ENCODE results near the gene PLA2G1B. TPM values are rescaled to one million over a fixed set of nuclear protein-coding genes. Genes with fewer than 3 reads are reported as not detected.
A peak's percentile ranks its signal among the peaks of the same experiment; 100 is the strongest.

Gene PLA2G1B
- total RNA-seq (2014; rRNA removed; shearing (Covaris generic)): not detected in 2 replicates

DNA sequence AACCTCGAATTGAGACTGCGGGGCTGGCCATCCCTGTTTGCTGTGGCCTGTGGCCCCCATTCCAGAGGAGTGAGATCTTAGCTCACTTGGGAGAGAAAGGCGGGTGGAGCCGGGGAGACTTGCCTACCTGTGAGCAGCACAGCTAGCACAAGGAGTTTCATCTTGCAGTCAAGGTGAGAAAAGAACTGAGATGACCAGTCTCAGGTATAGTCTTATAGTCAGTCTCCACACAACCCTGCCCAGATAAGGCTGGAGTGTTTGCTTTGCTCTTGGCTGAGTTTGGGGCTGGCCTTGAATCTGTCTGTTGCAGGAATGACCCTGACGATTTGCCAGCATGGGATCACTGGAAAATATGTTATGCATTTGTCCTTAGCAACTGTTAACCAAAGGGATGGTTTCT, at the start of gene PLA2G1B:
Gene PLA2G1B (minus strand): TSS at position 187 of the 400 bp plus-strand sequence. CDS start 26 bp downstream, at position 161.
- Histone ChIP-seq H3K4me3 (ENCODE audit: insufficient read depth, low read depth, low read length) (no peak within 1 kb of the TSS), H3K27me3 (ENCODE audit: control insufficient read depth, insufficient read depth, low read length) (peaks cover 4% of the 10 kb centered on the region; the same call in 1 of the 2 replicates), H3K36me3 (replicated peaks; ENCODE audit: control insufficient read depth, insufficient read depth, low read length) (no peaks in the 10 kb centered on the region)
- peak; percentile 29 for DNase-seq

DNA sequence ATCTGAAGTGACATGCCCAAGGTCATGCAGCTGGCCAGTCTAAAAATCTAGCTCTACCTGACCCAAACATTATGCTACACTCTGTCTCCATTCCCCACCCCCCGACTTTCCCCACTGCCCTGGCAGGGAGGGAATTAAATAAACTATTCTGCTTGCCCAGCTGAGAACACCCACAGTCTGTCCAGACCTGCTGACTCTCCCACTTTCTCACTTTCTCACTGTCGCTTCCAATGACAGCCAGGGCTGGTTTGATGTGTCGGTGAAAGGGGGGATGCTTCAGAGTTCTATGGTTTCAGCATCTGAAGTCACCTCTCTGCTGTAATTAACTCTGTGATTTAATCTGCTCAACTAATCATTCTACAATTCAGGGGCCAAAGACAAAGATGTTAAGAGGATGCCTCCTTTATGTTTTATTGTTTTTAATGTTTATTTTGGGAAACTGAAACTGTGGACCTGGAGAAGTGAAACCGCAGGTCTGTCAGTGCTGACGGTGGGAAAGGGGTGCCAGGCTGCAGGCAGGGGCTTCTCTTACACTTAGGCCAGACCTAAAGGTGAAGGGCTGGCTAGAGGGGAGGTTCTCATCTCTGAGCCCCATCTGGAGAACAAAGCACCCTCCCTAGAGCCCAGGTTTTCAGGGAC, 49.5 kb upstream of the PLA2G1B start:
- Histone ChIP-seq H3K4me3 (ENCODE audit: insufficient read depth, low read depth, low read length) (no peak overlapping the region), H3K36me3 (replicated peaks; ENCODE audit: control insufficient read depth, insufficient read depth, low read length) (no peaks in the 10 kb centered on the region), H3K27me3 (ENCODE audit: control insufficient read depth, insufficient read depth, low read length) (no peaks in the 10 kb centered on the region; the same call in 1 of the 2 replicates)
- DNase-seq: no peak

DNA sequence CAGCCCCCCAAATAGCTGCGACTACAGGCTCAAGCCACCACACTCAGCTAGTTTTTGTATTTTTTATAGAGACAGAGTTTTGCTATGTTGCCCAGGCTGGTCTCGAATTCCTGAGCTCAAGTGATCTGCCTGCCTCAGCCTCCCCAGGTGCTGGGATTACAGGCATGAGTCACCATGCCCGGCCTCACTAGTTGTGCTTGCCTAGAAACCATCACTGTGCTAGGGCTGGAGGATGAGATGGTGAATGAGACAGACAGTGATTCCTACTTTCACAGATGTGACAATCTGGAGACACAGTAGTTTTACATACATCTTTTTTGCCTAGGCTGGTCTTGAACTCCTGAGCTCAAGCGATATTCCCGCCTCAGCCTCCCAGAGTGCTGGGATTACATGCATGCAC, 48.8 kb upstream of the PLA2G1B start:
- H3K27me3 ChIP-seq (ENCODE audit: control insufficient read depth, insufficient read depth, low read length): peaks cover 3% of the 10 kb centered on the region
- no peak overlapping the region for H3K4me3 ChIP-seq (ENCODE audit: insufficient read depth, low read depth, low read length)
- DNase-seq: no peak
- no peaks in the 10 kb centered on the region for H3K36me3 ChIP-seq (replicated peaks; ENCODE audit: control insufficient read depth, insufficient read depth, low read length)

DNA sequence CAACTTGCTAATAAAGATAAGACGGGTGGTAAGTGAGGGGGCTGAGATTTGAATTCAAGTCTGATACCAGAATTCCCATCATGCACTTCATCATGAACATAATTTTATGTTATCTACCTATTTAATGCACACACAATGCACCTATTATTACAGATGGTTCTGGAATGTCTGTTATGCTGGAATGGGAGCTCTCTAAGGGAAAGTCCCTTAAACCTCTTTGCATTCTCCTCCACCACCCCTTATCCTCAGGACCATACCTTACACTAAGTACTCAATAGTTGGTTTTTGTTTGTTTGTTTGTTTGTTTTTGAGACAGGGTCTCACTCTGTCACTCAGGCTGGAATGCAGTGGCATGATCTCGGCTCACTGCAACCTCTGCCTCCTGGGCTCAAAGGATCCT, 48.4 kb upstream of the PLA2G1B start:
- Histone ChIP-seq H3K4me3 (ENCODE audit: insufficient read depth, low read depth, low read length) (no peak overlapping the region), H3K27me3 (ENCODE audit: control insufficient read depth, insufficient read depth, low read length) (peaks cover 6% of the 10 kb centered on the region), H3K36me3 (replicated peaks; ENCODE audit: control insufficient read depth, insufficient read depth, low read length) (no peaks in the 10 kb centered on the region)
- no peak for DNase-seq

DNA sequence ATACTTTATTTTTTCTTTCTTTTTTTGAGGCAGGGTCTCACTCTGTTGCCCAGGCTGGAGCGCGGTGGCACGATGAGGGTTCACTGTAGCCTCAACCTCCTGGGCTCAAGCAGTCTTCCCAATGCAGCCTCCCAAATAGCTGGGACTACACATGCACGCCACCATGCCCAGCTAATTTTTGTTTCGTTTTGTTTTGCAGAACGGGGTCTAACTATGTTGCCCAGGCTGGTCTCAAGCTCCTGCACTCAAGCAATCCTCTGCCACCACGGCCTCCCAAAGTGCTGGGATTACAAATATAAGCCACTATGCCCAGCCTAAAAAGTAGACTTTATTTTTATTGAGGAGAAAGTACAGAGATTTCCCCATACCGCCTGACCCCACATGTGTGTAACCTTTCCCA, 46.1 kb upstream of the PLA2G1B start:
- Histone ChIP-seq H3K4me3 (ENCODE audit: insufficient read depth, low read depth, low read length) (no peak overlapping the region), H3K27me3 (ENCODE audit: control insufficient read depth, insufficient read depth, low read length) (peaks cover 21% of the 10 kb centered on the region), H3K36me3 (replicated peaks; ENCODE audit: control insufficient read depth, insufficient read depth, low read length) (no peaks in the 10 kb centered on the region)
- DNase-seq: no peak

DNA sequence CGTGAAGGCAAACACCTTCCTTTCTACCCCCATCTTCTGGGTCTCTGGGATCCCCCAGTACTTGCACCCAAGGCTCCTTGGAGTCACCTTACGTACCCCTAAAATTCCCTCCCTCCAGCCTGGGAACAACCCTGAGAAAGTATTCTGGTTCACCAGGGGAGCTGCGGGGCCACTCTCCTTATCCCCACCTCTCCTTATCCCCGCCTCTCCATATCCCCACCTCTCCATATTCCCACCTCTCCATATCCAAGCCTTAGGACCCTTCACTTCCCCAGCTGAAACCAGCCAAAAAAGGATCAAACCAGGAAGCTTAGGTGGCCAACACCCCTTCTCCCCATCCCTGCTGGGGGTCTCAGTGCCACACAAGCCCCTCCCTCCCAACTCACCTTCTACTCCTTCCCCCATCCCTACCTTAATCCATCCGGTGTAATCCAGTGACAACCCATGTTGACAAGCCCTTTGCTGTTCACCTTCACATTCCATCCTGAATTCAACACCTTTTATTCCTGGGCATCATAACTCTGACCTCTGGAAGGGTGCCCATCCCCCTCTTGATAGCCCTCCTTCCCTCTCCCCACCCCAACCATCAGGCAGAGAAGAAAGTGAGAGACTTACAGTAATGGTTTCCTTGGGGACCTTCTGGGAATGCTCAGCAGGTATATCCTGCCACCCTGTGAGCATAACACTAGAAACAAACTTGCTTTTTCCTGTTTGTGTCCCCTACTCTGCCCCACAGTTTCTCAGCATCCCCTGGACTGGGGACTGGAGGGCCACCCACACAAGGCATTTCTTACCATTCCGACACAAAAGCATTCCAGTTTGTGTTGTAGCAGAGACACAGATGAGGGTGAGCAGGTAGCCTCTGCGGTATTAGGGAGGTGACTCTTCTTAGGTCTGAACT, 43.0 kb upstream of the PLA2G1B start:
- H3K27me3 ChIP-seq (ENCODE audit: control insufficient read depth, insufficient read depth, low read length): peaks cover 31% of the 10 kb centered on the region
- peak overlapping the region; percentile 66 for H3K4me3 ChIP-seq (ENCODE audit: insufficient read depth, low read depth, low read length)
- peak; percentile 66 for DNase-seq
- peaks cover 1% of the 10 kb centered on the region; the same call in 1 of the 2 replicates for H3K36me3 ChIP-seq (replicated peaks; ENCODE audit: control insufficient read depth, insufficient read depth, low read length)

DNA sequence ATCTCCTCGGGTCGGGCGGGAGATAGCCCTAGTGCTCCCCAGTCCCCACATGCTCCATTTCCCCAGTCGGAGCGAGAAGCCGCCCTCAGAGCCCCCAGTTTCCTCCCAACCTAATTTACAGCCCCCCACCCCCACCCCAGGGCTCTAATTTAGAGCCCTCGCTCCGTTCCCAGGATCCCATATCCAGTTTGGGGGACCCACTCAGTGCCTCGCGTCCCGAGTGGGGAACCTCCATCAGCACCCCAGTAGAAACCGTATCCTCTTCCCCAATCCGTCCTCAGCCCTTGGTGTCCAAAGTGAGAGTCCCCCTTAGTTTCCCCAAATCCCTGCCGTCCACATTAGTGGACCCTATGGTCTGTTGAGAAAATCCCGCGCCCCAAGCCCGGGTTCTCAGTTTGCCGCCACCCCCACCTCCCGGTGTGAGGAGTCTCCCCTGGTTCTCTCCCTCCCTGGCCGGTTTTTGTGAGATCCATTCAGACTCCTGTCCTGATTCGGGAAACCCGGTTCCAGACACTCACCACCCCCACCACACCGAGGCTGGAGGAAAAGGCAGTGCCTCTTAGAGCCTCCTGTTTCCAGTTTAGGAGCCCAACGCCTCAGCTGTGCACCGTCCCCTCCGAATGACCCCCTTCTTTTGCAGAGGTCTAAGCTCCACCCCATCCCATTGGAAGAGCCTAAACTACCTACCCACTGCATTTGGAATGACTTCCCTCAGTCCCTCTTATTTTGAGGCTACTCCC, 42.2 kb upstream of the PLA2G1B start:
- peak overlapping the region; percentile 66 for H3K4me3 ChIP-seq (ENCODE audit: insufficient read depth, low read depth, low read length)
- peak; percentile 69 for DNase-seq

DNA sequence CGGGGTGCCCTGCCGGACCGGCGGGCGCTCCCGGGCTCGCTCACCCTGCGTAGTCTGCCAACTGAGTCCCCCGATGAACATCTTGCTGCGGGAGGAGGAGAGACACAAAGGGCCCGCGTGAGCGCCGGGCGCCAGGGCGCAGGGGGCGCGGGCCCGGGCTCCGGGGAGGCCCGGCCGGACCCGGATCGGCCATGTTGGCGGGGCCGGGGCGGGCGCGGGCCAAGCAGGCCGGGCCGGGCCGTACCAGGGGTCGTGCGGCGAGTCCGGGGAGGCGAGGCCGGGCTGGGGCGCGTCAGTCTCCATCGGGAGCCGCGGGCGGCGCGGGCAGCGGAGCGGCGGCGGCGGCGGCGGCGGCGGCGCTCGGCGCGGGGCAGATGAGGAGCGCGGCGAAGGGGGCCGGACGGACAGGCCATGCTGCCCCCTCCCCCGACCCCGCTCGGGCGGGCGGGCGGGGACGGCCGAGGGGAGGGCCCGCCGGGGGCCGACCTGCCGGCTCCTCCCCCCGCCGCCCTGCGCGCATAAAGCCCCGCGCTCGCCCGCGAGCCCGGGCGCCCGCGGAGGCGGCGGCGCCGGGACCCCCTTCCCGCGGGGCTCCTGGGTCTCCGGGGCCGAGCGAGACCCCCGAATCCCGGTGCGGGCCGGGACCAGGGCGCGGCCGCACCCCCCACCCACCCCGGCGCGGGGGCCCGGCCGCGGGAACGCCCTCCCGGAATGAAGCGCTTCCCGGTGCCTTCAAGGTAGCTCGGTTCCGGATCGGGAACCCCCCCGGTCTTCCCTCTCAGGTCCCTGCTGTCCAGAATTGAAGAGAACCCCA, 41.4 kb upstream of the PLA2G1B start, which contains the start of gene MSI1:
Gene MSI1 (minus strand): TSS at position 376 of the 814 bp plus-strand sequence. CDS start 73 bp downstream, at position 303.
- peak; percentile 93 for DNase-seq
- H3K4me3 ChIP-seq (ENCODE audit: insufficient read depth, low read depth, low read length): peak within 1 kb of the TSS; percentile 67
- H3K27me3 ChIP-seq (ENCODE audit: control insufficient read depth, insufficient read depth, low read length): peaks cover 31% of the 10 kb centered on the region
- peaks cover 6% of the 10 kb centered on the region for H3K36me3 ChIP-seq (replicated peaks; ENCODE audit: control insufficient read depth, insufficient read depth, low read length)

More for the DNA sequence above, 42.2 kb upstream of the PLA2G1B start:
- peaks cover 1% of the 10 kb centered on the region; the same call in 1 of the 2 replicates for H3K36me3 ChIP-seq (replicated peaks; ENCODE audit: control insufficient read depth, insufficient read depth, low read length)
- peaks cover 31% of the 10 kb centered on the region for H3K27me3 ChIP-seq (ENCODE audit: control insufficient read depth, insufficient read depth, low read length)

DNA sequence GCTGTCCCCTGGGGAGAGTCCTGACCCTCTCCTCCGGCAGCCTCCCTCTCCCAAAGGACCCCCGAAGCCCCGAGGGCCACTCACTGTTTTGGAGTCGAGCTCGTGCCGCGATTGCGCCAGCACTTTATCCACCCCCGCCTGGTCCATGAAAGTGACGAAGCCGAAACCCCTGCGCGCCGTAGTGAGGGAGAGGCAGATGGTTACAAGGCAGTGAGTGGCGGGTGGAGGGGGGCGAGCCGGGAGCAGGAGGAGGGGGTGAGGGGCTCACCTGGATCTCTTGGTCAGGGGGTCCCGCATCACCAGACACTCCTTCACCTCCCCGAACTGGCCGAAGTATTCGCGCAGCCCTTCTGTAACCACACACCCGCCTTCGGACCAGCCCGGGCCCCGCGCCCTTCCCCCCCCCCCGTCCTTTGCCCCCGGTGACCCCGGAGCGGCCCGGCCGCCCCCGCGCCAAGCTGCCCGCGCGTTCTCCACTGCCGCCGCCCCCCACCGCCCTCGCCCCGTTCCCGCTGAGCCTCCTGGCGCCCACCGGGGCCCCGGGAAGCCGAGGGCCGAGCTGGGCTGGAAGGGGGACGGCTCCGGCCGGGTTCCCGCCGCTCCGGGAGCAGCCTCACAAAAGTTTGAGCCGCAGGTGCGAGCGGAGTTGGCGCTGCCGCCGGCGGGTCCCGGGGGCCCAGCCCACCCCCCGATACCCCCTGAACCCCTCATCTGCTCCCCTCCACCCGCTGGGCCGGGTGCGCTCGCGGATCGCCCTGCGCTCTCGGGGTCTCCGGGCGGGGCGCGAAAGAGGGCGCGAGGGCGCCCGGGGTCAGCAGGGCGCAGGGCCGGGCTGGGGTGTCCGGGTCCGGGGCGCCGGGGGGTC, 40.6 kb upstream of the PLA2G1B start:
- peaks cover 6% of the 10 kb centered on the region for H3K36me3 ChIP-seq (replicated peaks; ENCODE audit: control insufficient read depth, insufficient read depth, low read length)
- H3K4me3 ChIP-seq (ENCODE audit: insufficient read depth, low read depth, low read length): peak overlapping the region; percentile 67
- peaks cover 31% of the 10 kb centered on the region for H3K27me3 ChIP-seq (ENCODE audit: control insufficient read depth, insufficient read depth, low read length)
- peak; percentile 78 for DNase-seq

DNA sequence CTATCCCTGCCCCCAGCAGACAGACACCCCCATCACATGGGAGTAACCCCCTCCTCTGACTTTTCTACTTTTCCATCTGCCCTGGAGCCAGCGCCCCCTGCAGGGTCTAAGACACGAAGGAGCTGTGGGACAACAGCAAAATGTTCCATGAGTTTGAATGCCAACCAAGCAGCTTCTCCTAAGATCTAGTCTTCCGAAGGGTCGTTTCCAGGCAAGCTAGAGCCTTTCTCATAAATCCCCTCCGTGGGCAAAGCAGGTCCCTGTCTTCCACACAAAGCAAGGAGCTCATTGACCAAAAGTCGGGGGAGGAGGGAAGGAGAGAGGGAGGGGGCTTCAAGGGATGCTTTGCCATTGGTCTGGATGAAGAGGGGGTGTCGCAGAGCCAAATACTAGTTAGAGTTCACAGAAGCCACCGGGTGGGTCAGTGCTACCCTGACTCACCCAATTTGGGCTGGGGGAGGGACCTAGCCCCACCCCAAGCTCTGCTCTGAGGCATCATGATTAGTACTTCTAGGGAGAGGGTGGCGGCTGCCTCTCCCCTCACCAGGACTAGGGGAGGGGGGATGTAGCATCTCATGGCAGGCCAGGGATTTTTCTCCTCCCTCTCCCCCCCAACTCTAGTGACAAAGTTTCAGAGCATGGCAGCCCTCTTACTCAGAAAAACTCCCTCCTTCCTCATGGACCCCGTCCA, 39.8 kb upstream of the PLA2G1B start:
- peak; percentile 76 for DNase-seq
- Histone ChIP-seq H3K4me3 (ENCODE audit: insufficient read depth, low read depth, low read length) (peak overlapping the region; percentile 67), H3K36me3 (replicated peaks; ENCODE audit: control insufficient read depth, insufficient read depth, low read length) (peaks cover 6% of the 10 kb centered on the region), H3K27me3 (ENCODE audit: control insufficient read depth, insufficient read depth, low read length) (peaks cover 31% of the 10 kb centered on the region)

DNA sequence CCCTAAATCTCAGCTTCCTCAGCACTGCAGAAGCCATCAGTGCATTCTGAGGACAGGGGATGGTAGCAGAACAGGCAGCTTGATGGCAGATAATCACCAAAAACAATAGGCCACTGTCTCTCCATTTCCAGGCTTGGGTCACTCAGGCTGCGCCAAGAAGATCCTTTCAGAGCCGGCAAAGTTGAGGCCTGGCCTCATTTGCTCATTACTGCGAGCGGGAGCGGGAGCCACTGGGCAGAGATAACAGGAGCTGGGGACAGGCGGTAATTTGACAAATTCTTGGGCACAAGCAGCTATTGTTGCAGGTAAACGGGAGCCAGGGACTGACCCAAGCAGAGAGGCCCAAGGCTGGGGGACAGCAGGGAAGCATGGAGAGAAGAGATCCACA, 39.3 kb upstream of the PLA2G1B start:
- Histone ChIP-seq H3K36me3 (replicated peaks; ENCODE audit: control insufficient read depth, insufficient read depth, low read length) (peaks cover 6% of the 10 kb centered on the region), H3K4me3 (ENCODE audit: insufficient read depth, low read depth, low read length) (no peak overlapping the region), H3K27me3 (ENCODE audit: control insufficient read depth, insufficient read depth, low read length) (peaks cover 31% of the 10 kb centered on the region)
- DNase-seq: no peak

DNA sequence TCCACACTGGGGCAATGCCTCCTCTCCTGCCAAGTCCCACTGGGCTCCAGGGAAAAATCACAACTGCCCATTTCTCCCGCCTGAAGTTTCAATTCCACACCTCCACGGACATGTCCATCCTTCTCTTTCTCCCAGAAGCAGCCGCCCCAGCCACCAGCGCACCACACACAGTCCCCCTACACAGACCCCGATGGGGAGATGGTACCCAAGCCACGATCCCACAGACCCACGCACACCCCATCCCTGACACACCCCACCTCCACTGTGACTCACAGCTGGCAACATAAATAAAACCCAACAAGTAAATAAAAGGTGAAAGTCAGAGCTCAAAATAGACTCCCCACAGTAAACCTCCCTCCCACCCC, 38.7 kb upstream of the PLA2G1B start:
- Histone ChIP-seq H3K4me3 (ENCODE audit: insufficient read depth, low read depth, low read length) (no peak overlapping the region), H3K27me3 (ENCODE audit: control insufficient read depth, insufficient read depth, low read length) (peaks cover 28% of the 10 kb centered on the region), H3K36me3 (replicated peaks; ENCODE audit: control insufficient read depth, insufficient read depth, low read length) (peaks cover 6% of the 10 kb centered on the region)
- DNase-seq: no peak
